Stimulated activated CD8-positive, alpha-beta memory T cell treated with anti-CD3 and anti-CD28 coated beads, Interleukin-15, amount 100 ng/mL, for 24 hours (primary cell): ENCODE results near the gene CLDN4.
"Not testable (repeated sequence)": the region's sequence is repeated elsewhere in the genome, so short reads cannot be mapped to it uniquely, and the experiment has no call there.

Source experiments
- DNase-seq: peaks from one replicate; pipeline ENCODE4 v3.0.0-alpha.2; 2020; ENCODE audit warnings: low read depth

Gene CLDN4

DNA sequence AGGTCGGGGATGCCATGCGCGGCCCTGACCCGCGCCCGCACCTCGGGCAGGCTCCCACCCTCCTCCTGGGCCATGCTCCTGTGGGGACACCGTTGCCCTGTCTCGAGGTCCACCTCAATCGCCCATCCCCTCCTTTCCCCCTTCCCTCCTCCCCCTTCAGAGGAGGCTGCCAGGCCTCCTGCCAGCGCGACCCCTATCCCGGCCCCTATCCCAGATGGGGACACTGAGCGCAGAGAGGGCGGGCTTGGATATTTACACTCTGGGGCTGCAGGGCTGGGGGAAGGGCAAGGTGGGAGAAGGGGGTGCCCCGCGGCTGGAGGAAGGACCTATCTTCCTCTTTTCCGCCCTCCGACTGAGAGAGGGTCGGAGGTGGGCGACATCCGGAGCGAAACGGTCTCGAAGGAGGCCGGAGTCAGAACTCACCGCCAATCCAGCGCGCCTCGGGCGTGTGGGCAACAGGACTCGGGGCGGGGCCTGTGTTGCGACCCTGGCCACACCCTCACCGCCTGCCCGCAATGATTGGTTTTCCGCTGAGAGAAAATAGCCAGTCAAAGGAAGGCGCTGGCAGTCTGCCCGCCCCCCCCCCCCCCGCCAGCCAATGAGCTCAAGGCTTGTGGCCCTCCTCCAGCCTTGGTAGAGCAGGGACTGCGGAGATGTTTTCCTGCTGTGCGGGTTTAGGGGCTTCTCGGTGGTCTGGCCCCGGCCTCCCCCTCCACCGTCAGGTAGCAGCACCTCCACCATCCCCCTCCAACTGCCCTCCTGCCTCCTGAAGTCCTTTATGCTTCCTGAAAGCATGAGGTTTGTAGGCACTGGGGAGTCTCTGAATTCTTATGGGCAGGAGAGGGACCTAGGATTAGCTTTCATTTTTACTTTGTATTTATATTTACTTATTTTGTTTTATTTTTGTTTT, 11.5 kb downstream of the CLDN4 start, which contains the start of gene METTL27:
Gene METTL27, minus strand, starts transcription at position 450 of the 910 bp plus-strand sequence. Its CDS starts 376 bp downstream, at position 74.
- DNase-seq: peak; percentile 72

DNA sequence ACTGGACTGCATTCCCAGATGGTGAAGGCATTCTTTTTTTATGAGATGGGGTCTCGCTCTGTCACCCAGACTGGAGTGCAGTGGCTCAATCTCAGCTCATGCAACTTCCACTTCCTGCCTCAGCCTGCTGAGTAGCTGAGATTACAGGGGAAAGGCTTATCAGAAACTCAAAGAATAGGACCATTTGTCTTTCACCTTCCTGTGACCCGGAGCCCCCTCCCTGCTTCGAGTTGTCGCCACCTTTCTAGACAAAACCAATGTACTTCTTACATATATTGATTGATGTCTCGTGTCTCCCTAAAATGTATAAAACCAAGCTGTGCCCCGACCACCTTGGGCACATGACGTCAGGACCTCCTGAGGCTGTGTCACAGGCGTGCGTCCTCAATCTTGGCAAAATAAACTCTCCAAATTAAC, 13.3 kb downstream of the CLDN4 start:
- no peak for DNase-seq

DNA sequence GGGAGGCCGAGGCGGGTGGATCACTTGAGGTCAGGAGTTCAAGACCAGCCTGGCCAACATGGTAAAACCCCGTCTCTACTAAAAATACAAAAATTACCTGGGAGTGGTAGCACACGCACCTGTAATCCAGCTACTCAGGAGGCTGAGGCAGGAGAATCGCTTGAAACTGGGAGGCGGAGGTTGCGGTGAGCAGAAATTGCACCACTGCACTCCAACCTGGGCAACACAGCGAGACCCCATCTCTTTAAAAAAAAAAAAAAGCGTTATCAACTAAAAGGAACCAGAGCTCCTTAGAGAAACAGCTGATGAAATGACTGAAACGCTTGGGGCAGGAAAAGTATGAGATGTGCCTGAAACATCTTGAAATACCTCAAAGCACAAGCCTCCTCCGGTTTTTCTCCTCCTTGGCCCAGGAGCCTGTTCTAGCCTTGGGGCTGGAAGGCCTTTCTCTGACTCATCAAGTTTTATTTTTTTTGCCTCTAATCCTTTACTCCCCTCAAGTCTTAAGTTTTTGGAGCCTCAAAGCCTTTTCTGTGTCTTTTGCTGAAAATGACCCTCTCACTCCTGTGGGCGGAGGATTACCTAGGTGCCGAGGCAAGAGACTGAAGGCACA, 14.2 kb downstream of the CLDN4 start:
- no peak for DNase-seq

DNA sequence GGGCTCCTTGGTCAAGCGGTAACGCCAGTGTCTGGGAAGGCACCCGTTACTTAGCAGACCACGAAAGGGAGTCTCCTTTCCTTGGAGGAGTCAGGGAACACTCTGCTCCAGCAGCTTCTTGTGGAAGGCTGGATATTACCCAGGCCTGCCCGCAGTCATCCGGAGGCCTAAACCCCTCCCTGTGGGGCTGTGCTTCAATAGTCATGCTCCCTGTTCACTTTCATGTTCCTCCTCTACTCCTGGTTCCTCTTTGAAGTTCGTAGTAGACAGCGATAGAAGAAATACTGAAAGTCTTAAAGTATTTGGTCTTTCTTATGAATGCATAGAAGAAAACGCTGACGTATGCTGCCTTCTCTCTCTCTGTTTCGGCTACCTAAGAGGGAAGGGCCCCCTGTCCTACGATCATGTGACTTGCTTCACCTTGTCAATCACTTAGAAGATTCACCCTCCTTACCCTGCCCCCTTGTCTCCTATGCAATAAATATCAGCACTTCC, 15.0 kb downstream of the CLDN4 start:
- DNase-seq: not testable (repeated sequence)

DNA sequence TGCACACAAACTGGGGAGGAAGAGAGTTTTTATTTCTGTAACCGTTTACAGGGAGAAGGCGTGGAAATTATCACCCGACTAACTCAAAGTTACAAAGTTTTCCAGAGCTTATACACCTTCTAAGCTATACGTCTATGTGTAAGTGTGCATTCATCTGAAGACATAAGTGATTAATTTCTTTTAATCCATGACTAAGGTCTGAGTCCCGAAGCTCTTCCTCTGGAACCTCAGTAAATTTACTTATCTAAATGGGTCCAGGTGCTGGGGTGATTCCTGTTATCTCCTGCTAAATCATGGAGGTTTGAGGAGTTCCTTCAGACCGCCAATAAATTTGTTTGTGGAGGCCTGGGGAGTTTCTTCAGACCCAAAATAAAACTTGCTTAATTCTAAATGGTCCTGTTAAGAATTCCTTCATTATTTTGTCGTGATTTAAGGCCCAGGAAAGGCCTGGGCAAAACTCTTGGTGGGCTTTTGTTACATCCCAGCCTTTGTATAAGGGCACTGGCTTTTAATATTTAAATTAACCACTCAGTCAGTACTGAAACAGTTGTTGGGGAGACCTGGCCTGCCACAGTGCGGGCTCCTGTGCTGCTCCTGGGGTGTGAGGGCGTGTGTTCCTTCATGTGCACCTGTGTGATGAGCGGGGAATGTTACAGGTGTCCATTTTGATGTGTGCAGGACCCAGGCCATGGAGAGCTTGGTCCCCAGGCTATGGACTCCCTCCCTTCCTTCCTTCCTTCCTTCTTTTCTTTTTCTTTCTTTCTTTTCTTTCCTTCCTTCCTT, 17.3 kb downstream of the CLDN4 start:
- no peak for DNase-seq

DNA sequence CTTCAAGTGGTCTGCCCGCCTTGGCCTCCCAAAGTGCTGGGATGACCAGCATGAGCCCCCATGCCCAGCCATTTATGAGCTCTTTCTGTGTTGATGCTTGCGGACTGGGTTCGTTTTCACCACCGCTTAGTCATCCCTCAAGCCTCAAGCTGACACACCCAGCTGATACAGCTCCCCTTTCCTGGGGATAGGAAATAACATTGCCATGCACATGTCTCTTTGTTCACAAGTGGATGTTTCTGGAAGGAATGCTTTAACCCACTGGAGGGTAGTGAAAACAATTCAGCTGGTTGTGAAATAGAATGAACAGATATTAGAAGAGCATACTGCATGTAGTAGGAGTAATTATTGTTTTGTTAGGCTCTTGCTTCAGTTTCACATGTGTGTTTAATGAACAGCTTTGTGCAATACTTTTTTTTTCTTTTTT, 20.0 kb downstream of the CLDN4 start:
- DNase-seq: no peak

DNA sequence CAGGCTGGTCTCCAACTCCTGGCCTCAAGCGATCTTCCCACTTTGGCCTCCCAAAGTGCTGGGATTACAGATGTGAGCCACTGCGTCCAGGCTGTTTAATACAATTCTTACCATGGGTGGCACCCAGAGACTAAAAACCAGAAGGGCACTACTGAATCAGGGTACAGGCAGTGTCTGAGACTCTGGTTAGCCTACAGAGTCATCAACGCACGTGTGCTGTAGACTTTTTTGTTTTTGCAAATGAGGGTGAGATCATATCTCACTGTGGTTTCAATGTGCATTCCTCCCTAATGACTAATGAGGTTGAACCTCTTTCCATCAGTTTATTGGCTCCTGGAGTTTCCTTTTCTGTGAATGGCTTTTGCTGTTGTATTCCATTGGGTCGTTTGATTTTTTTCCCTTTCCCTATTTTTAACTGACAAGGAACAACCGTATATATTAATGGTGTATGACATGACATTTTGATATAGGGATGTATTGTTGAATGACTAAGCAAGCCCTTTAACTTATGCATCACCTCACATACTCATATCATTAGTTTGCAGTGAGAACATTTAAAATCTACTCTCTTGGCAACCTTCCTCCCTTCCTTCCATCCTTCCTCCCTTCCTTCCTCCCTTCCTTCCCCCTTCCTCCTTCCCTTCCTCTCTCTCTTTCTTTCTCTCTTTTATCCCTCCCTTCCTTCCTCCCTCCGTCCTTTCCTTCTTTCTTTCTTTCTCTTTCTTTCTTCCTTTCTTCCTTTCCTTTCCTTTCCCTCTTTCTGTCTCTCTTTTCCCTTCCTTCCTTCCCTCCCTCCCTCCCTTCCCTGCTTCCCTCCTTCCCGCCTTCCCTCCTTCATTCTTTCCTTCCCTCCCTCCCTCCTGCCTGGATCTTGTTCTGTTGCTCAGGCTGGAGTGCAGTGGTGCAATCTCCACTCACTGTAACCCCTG, 20.9 kb downstream of the CLDN4 start:
- DNase-seq: no peak

DNA sequence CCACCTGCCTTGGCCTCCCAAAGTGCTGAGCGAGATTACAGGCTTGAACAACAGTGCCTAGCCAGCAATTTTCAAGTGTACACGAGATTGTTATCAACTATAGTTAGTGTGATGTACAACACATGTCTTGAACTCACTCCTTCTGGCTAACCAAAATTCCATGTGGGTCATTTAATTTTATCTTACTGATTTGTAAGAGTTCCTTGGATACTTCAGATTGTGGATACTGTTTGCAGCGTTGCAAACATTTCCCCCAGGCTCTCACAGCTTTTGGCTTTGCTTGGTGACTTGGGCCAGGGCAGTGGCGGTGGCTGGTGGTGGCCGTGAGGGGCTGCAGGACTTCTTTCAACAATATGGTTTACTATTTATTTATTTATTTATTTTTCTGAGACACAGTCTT, 21.7 kb downstream of the CLDN4 start:
- DNase-seq: no peak

DNA sequence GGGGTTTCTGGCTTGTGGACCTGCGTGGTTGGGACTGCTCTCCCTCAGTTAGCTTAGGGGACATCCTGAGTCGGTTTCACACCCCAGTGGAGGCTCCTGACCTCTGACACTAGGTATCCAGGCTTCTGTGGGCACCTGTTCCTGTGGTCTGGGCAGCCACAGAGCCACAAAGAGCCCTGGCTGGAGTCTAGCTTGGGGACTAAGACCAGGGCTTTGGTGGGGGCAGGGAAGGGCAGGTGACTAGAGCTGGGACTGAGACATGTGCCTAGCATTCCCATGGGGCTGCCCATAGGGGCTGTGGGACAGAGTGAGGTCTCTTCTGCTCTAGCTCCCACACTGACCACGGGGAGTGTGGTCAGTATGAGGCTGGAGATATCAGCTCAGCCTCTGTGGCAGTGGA, 26.1 kb downstream of the CLDN4 start:
- no peak for DNase-seq

DNA sequence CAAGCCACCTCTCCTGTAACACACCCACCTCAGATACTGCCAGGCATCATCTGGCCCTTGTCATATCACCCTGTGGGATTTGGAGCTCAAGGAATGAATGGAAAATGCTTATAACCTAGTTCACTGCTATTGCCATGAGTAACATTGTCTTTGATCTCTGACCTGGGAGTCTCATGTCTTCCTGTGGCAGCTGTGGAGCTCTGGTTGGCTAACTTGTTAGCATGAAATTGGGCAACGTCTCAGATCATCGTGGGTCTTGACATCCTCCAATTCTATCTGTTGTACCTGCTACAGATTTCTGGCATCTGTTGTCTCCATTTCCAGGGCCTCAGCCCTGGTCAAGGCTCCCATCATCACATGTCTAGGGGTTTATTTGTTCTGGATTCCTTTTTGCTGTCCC, 28.0 kb downstream of the CLDN4 start:
- no peak for DNase-seq

DNA sequence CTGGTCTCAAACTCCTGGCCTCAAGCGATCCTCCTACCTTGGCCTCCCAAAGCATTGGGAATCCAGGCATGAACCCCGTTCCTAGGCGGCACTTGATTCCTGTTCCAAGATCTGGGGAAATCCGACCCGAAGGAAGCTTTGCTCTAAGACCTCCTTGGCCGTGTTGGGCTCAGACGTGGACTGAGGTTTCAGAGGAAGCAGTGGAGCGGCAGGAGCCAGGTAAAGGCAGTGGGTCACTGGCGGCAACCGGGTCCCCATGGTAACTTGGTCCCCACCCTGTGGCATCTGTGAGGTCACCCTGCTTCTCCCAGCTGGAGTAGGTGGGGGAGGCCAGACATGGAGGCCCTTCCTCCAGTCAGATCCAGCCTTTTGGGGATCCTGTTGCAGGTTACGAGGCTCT, 30.1 kb downstream of the CLDN4 start, which contains the start of gene TMEM270:
Gene TMEM270, plus strand, starts transcription at position 301 of the 400 bp plus-strand sequence. Its CDS starts 36 bp downstream, at position 337.
- no peak for DNase-seq

DNA sequence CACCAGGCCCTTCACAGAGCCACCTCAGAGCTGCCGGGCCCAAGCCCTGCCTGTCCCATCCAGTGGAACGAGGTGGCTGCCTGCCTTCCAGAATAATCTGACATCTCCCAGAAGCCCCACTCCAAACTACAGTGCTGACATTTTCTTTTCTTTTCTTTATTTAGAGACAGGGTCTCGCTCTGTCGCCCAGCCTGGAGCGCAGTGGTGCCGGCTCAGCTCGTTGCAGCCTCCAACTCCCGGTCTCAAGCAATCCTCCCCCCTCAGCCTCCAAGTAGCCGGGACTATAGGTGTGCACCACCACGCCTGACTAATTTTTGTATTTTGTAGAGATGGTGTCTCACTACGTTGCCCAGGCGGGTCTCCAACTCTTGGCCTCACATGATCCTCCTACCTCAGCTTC, 30.5 kb downstream of the CLDN4 start:
- DNase-seq: no peak

DNA sequence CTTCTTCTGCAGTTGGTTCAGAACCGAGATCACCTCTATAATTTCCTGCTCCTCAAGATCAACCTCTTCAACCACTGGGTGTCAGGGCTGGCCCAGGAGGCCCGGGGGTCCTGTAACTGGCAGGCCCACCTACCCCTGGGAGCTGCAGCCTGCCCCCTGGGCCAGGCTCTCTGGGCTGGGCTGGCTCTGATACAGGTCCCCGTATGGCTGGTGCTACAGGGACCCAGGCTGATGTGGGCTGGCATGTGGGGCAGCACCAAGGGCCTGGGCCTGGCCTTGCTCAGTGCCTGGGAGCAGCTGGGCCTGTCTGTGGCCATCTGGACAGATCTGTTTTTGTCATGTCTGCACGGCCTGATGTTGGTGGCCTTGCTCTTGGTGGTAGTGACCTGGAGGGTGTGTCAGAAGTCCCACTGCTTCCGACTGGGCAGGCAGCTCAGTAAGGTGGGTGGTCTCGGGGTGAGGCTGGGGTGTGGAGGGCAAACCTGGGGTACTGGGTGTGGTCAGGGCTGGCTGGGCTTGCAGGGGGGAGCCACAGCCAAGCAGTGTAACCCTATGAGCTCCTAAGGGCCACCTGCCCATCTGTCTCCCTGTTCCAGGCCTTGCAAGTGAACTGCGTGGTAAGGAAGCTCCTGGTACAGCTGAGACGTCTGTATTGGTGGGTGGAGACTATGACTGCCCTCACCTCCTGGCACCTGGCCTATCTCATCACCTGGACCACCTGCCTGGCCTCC, 34.4 kb downstream of the CLDN4 start:
- no peak for DNase-seq

DNA sequence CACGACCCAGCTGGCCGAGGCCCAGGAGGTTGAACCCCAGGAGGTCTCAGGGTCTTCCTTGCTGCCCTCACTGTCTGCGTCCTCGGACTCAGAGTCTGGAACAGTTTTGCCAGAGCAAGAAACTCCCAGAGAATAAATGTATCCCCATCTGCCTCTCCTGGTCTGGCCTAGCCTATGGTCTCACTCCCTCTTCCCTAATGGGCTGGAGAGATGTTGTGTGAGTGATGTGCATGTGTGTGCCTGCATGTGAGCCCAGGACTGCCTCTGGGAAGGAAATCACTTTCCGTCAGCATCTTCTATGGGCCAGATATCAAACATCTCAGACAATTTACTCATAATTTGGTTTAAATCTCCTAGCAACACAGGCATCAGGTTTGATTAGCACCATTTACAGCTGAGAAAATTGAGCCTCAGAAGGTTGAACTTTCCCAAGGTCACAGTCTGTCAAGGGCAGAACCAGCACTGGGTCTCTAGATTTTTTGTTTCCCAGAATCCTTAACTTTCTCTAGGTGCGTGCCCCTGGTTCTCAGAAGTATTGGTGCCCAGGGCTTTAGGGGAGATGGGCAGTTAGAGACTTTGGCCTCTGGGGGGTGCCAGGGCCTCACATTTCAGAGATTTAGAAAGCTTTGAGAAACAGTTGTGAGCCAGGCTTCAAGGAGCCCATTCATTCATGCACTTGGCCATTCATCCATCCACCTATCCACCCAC, 35.1 kb downstream of the CLDN4 start:
- no peak for DNase-seq

DNA sequence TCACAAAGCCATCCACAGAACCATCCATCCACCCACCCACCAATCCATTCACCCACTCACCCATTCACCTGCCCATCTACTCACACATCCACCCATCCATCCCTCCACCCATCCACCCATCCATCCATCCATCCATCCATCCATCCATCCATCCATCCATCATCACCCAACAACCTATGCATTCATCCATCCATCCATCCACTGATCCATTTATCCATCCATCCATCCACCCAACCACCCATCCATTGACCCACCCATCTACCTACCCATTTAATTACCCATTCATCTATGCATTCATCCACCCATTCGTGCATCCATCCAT, 35.6 kb downstream of the CLDN4 start:
- DNase-seq: no peak

DNA sequence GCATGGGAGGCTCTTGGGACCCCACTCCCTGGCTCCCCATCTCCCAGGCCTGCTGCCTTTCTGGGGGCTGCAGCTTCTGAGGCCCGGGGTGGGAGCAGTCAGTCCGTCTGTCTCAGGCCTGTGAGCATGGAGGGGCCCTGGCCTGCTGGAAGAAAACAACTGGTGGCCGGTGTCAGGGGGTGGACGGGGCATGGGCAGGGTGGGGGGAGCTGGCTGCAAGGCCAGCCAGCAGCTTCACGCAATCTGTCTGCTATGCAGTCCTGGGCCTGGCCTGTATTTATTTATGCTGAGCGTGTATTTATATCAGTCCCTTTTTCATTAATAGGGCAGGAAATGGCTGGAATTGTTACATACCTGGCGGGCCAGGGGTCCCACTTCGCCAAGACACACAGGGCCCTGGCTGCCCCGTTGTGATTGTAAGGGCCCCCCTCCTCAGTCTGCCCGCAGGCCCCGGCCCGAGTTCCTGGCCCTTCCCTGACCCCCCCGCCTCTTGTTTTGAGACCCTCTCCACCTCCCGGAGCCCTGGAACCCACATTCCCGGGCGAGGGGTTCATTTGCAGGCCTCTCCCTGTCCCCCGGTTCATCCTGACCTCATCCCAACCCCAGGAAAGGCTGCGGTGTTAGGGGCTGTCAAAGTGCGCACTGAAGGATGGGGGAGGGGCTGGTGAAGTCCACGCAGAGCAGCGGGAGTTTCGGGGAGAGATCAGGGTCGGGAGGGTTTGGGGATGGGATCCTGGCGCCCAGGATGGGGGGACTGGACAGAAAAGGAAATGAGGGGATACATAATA, 38.4 kb downstream of the CLDN4 start:
- no peak for DNase-seq

DNA sequence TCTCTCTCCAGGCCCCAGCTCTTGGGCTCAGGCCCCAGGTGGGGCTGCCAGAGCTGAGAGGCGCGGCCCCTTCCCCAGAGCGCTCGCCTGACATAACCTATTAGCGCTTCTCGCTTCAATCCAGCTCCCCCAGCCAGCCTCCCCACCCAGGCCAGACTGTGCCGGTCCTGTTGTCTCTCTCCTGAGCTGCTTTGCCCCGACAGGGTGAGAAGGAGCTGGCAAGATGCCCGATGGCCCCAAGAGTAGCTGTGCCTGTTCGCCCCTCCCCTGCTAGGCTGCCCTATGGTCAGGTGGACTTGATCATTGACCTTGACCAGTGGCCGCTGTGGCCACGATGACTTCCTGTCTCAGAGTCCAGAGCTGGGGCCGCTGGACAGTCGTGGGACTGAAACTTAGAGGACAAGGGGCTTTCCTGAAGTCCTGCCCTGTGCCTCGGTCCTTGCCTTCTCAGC, 39.3 kb downstream of the CLDN4 start:
- no peak for DNase-seq

DNA sequence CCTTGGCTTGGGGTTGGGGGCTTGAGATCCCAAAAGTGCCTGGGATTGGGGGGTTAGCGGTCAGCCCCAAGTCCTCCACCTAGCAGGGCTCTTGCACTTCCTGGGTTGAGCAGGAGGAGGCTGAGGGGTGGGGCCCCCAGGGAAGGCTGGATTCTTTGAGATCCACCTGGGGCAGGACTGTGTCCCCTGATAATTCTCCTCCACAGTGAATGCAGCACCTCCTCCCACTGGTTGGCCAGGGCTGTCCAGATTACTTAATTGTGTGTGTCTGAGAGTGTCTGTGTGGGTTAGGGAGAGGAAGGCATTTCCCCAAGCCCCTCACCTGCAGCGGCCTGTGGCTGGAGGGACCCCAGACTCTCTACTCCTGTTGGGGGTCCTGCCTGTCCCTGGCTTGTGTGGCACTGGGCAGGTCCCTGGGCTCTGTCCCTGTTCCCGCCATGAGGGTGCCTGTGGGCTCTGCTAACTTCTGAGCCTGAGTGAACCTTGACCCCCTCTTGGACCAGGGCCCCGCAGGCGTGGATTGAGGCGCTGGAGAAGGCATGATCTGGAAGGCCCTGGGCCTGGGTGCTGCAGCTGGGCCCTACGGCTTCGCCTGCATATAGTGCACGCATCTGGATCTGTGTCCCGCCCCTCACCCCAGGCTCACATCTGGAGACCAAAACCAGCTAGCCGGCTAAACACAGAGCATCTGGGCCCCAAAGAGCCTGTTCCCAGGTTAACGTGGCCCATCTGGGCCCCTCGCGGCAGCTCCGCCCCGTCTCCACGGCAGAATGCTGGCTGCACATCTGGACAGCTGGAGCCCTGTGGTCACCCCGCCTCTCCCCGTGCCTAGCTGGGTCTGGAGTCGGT, 40.6 kb downstream of the CLDN4 start:
- DNase-seq: no peak
